Omental fat pad (tissue), 4 donors: Measurements from ENCODE around the gene KCNJ10. TPM values are rescaled to one million over a fixed set of nuclear protein-coding genes. Genes with fewer than 3 reads are reported as not detected.
A peak's percentile ranks its signal among the peaks of the same experiment; 100 is the strongest.

Experiments used
- ATAC-seq: fragments of 150-250 bp; one replicate; pipeline ENCODE4 v1.9.1; 2016; ENCODE audit warnings: mild to moderate bottlenecking, moderate library complexity; ENCODE audit not compliant: low FRiP score
- DNase-seq: peaks from one replicate; pipeline ENCODE4 v3.0.0-alpha.2; 2019; ENCODE audit warnings: low spot score
- total RNA-seq, 4 donors: library from RNA; depleted of rRNA; stranded (reverse); fragments of >200 nt; gene quantifications; one replicate each; pipeline ENCODE4 v1.1.0, GENCODE V29; 2016
- TF ChIP-seq, protein P1 (sequence below), 3 donors: fragments of 450-650 bp; IDR thresholded peaks; one replicate each; pipeline ENCODE4 v1.5.1; 2016 to 2017; ENCODE audit warnings: antibody characterized with exemption in 3 of 3, mild to moderate bottlenecking in 3 of 3, moderate library complexity in 2 of 3

KCNJ10 gene
- total RNA-seq, 4 donors from 2014 or later: not detected

DNA sequence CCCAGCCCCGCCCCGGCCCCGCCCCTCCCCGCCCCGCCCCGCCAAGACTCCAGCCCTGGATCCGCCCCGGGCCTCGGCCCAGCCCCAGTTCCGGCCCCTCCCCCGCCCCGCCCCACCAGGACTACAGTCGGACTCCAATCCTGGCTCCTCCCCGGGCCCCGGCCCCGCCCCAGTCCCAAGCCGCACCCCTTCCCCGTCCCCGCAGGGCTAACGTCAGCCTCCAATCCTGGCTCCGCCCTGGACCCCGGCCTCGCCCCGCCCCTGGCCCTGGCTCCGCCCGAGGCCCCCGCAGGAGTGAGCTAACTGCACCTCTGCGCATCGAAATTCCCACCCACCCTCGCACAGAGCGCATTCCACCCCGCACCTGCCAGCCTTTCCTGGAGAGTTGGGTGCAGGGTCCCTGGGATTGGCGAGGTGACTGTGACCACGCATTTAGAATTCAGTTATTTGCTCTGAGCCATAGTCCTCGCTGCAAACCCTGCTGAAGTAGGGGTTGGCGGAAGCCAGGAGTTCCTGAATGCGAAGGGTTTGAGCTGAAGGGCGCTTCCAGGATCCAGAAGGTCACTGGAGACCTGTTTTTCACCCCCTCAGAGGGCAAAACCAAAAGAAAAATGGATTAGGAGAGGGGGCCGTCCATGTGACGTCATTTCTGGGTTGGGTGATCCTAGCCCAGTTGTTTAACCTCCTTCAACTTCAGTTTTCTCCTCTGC, 29.0 kb upstream of the KCNJ10 start:
- ATAC-seq: peak; percentile 91
- TF ChIP-seq, protein P1, sequence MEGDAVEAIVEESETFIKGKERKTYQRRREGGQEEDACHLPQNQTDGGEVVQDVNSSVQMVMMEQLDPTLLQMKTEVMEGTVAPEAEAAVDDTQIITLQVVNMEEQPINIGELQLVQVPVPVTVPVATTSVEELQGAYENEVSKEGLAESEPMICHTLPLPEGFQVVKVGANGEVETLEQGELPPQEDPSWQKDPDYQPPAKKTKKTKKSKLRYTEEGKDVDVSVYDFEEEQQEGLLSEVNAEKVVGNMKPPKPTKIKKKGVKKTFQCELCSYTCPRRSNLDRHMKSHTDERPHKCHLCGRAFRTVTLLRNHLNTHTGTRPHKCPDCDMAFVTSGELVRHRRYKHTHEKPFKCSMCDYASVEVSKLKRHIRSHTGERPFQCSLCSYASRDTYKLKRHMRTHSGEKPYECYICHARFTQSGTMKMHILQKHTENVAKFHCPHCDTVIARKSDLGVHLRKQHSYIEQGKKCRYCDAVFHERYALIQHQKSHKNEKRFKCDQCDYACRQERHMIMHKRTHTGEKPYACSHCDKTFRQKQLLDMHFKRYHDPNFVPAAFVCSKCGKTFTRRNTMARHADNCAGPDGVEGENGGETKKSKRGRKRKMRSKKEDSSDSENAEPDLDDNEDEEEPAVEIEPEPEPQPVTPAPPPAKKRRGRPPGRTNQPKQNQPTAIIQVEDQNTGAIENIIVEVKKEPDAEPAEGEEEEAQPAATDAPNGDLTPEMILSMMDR (IDR thresholded peaks at IDR 0.05): no peak
- peak; percentile 93 for DNase-seq

DNA sequence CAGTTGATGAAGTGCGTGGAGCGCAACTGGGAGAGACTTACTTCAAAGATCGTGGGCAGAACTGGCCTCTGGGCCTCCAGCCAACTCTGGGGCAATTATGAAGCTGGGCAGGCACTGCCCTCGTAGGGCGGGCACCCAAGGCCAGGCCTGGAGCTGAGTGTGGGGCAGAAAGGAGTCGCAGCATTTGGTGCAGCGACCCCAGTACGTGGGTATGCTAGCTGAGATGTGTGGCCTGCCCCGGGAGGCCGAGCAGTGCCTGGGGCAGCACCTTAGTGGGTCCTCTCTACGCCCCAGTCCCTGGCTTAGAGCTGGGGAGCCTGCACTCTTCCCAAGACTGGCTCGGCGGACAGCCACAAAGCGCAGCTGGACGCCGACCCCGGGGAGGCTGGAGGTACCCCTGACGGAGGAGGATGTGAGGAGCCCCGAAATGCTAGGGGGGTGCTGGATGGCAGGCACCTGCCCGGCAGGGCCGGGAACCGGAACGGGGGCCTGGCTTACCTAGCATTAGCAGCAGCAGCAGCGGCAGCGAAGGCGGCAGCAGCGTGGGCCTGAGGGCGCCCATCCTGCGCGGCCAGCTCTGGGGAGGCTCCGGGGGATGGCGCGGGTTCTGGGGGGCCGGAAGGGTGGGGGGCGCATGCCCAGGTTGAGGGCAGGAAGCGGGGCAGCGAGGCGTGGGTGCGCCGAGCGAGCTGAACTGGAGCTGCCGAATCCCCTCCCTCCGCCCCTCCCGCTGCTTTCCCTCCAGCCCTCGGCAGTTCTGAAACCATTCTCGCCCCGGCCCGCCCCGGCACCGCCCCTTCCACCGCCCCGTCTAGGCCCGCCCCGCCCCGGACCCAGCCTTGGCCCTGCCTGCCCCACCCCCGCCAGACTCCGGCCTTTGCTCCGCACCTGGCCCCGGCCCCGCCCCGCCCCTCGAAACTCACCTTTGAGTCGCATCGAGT, 28.2 kb upstream of the KCNJ10 start, which contains the start of gene IGSF8:
TSS of gene IGSF8 (minus strand) at position 709 of the 941 bp plus-strand sequence. CDS start at position 562, 147 bp downstream.
- TF ChIP-seq, protein P1 (IDR thresholded peaks at IDR 0.05): no peak
- ATAC-seq (peak; percentile 80), DNase-seq (peak; percentile 73)

DNA sequence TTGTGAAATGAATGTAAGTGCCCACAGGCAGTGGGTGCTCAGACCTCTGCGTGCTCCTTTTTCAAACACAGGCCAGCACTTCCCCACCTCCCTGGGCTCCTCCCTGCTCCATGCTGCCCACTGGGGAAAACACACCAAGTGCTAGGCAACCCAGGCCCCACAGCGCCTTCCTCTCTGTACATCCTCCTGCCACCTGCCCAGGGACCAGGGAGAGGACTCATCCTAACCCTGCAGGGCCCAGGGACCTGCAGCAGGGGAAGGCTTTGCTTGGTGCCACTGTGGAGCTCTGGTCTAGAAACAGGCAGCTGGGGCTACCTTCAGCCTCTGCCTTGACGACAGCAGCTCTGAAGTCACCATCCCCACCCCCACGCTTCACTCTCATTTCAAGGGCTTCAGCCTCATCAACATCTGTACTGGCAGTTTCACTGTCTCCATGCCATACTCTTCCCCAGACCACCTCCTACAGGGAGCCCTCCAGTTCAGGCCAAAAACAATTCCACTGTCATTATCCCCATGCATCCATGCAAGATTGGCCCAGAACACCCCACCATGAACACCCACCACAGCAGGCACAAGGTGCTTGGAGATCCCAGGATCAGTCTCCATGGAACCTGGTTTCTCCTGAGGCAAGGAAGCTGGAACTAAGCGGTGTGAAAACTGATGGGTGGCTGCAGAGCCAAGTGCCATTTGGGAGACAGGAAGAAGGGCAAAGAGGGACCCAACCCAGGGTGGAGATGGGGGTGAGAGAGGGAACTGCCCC, 27.4 kb upstream of the KCNJ10 start:
- TF ChIP-seq, protein P1 (IDR thresholded peaks at IDR 0.05): no peak
- DNase-seq (no peak), ATAC-seq (no peak)

DNA sequence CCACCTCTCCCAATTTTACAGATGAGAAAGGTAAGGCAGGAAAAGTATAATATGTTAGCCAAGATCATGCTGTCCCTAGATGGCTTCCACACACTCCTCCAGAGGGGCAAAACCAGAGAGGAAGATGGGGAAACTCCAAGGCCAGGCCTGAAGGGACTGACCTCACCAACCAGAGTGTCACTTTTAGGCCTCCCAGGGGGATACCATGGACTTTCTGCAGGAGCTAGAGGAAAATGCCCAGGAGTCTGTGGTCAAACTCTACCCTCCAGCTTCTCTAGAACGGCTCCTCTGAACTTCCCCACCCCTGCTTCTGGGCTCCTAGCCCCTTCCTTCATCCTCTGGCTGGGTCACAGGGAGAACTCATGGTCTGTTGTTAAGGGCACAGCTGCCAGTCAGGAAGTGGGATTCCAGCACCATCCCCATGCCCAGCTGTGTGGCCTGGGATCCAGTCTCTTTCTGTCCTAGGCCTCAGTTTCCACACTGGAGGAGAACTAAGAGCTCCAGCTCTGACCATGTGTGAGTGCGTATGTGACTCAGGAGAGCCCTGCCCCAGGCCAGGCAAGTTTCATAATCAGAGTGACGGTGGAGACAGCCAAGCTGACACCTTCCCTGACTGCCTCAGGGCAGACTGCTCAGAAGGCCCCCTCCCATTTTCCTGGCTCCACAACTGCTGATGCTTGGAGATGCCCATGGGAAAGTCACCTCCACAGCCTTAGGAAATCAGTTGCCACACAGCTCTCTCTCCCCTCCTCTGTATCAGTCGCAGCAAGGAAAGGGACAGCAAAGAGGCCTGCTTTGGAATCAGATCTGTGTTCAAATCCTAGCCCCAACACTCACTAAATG, 26.5 kb upstream of the KCNJ10 start:
- ATAC-seq (peak; percentile 17), DNase-seq (no peak)
- TF ChIP-seq, protein P1 (IDR thresholded peaks at IDR 0.05): no peak

DNA sequence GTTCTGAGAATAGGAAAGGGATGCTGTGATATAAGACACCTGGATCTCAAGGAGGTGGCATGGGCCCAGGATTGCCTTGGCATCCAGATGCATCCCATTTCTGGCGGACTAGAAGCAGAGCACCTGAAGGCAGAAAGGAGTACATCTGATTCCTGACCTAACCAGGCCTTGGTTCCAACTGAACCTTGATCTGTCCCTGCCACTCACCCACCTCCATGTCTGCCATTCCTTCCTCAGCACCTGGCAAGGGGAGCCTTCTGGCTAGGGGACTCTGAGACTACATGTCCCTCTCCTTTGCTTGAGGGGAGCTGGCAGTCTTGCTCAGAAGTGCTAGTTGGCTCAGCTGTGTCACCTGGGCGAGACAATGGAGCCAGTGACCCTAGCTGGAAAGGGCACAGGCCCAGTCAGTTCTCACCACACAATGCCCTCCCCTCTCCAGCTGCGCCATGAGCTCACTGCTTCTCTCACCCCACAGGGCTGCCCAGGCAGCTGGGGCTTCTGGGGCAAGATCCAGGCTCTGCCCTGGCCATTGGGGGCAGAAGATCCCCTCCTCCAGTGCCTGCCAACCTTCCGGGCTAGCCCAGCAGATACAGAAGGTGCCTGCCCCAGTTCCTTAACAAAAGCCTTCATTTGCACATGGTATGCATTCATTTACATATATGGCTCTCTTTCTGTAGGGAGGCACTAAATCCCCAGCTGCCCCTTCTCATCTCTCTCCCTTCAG, 25.6 kb upstream of the KCNJ10 start:
- TF ChIP-seq, protein P1 (IDR thresholded peaks at IDR 0.05): no peak
- ATAC-seq (no peak), DNase-seq (no peak)
